ENCODE data around the gene PRRX2. TPM values are rescaled to one million over a fixed set of nuclear protein-coding genes. Genes with fewer than 3 reads are reported as not detected.
"Not testable (repeated sequence)": the region's sequence is repeated elsewhere in the genome, so short reads cannot be mapped to it uniquely, and the experiment has no call there.

The PRRX2 gene
- polyA plus RNA-seq, 3 donors: 0.85 to 1.00 (median 0.92) TPM

GRCh38 chr9:129649726-129650679 lies 15.4 kb upstream of the PRRX2 start:
- DNase-seq (ENCODE audit: low read depth in 3 of 3, low spot score in 2 of 3): no peak

GRCh38 chr9:129650680-129651235 lies 14.7 kb upstream of the PRRX2 start:
- DNase-seq (ENCODE audit: low read depth in 3 of 3, low spot score in 2 of 3): no peak

GRCh38 chr9:129653823-129654553 lies 11.5 kb upstream of the PRRX2 start:
- peak in 2 of 3 donors; percentile 63 to 70 for DNase-seq (ENCODE audit: low read depth in 3 of 3, low spot score in 2 of 3)

- no peak for DNase-seq (ENCODE audit: low read depth in 3 of 3, low spot score in 2 of 3)
Observed at GRCh38 chr9:129654554-129655040, 10.8 kb upstream of the PRRX2 start.

- DNase-seq (ENCODE audit: low read depth in 3 of 3, low spot score in 2 of 3): no peak
Observed at GRCh38 chr9:129655154-129655553, 10.3 kb upstream of the PRRX2 start.

GRCh38 chr9:129655696-129656095 lies 9.8 kb upstream of the PRRX2 start:
- no peak for DNase-seq (ENCODE audit: low read depth in 3 of 3, low spot score in 2 of 3)

- DNase-seq (ENCODE audit: low read depth in 3 of 3, low spot score in 2 of 3): no peak
Observed at GRCh38 chr9:129656795-129657390, 8.6 kb upstream of the PRRX2 start.

GRCh38 chr9:129661029-129661428 lies 4.4 kb upstream of the PRRX2 start:
- no peak for DNase-seq (ENCODE audit: low read depth in 3 of 3, low spot score in 2 of 3)

- DNase-seq (ENCODE audit: low read depth in 3 of 3, low spot score in 2 of 3): not testable (repeated sequence)
Observed at GRCh38 chr9:129662239-129662638, 3.2 kb upstream of the PRRX2 start.

- DNase-seq (ENCODE audit: low read depth in 3 of 3, low spot score in 2 of 3): no peak
Observed at GRCh38 chr9:129664746-129665388, 580 bp upstream of the PRRX2 start.

GRCh38 chr9:129665814-129666520 lies 520 bp downstream of the PRRX2 start:
- no peak for DNase-seq (ENCODE audit: low read depth in 3 of 3, low spot score in 2 of 3)

- no peak for DNase-seq (ENCODE audit: low read depth in 3 of 3, low spot score in 2 of 3)
Observed at GRCh38 chr9:129666575-129666974, 1.1 kb downstream of the PRRX2 start.

GRCh38 chr9:129667378-129667777 lies 1.9 kb downstream of the PRRX2 start:
- DNase-seq (ENCODE audit: low read depth in 3 of 3, low spot score in 2 of 3): no peak

- DNase-seq (ENCODE audit: low read depth in 3 of 3, low spot score in 2 of 3): no peak
Observed at GRCh38 chr9:129667850-129668249, 2.4 kb downstream of the PRRX2 start.

- DNase-seq (ENCODE audit: low read depth in 3 of 3, low spot score in 2 of 3): no peak
Observed at GRCh38 chr9:129669141-129669718, 3.8 kb downstream of the PRRX2 start.

- DNase-seq (ENCODE audit: low read depth in 3 of 3, low spot score in 2 of 3): no peak
Observed at GRCh38 chr9:129669946-129670345, 4.5 kb downstream of the PRRX2 start.

- DNase-seq (ENCODE audit: low read depth in 3 of 3, low spot score in 2 of 3): no peak
Observed at GRCh38 chr9:129671065-129671464, 5.6 kb downstream of the PRRX2 start.

- DNase-seq (ENCODE audit: low read depth in 3 of 3, low spot score in 2 of 3): no peak
Observed at GRCh38 chr9:129671519-129671918, 6.1 kb downstream of the PRRX2 start.

GRCh38 chr9:129672702-129673101 lies 7.3 kb downstream of the PRRX2 start:
- no peak for DNase-seq (ENCODE audit: low read depth in 3 of 3, low spot score in 2 of 3)
